Neural progenitor cell (in vitro differentiated cells): Measurements from ENCODE around the gene AARS2. TPM values are rescaled to one million over a fixed set of nuclear protein-coding genes. Genes with fewer than 3 reads are reported as not detected.

Experiments
- DNase-seq: peaks from one replicate; pipeline ENCODE4 v3.0.0-alpha.2; 2016; ENCODE audit warnings: low spot score
- H2AFZ ChIP-seq: fragments of 200-600 bp; sonication (generic); replicated peaks from 2 replicates; pipeline ENCODE4 v1.6.1; 2016; ENCODE audit warnings: antibody characterized with exemption
- H3F3A ChIP-seq: fragments of 200-600 bp; sonication (generic); 2 replicates; pipeline ENCODE4 v1.6.1; 2016; ENCODE audit warnings: antibody characterized with exemption, low read depth
- H3K27ac ChIP-seq: fragments of 200-600 bp; sonication (generic); 2 replicates; pipeline ENCODE4 v1.5.1; 2016; ENCODE audit warnings: mild to moderate bottlenecking
- H3K27me3 ChIP-seq: fragments of 200-600 bp; sonication (generic); 2 replicates; pipeline ENCODE4 v1.6.1; 2016; ENCODE audit warnings: mild to moderate bottlenecking, moderate library complexity
- H3K36me3 ChIP-seq: fragments of 200-600 bp; sonication (generic); 2 replicates; pipeline ENCODE4 v1.5.1; 2016
- H3K4me1 ChIP-seq: fragments of 200-600 bp; sonication (generic); 2 replicates; pipeline ENCODE4 v1.6.1; 2016; ENCODE audit warnings: mixed run types
- H3K4me2 ChIP-seq: fragments of 200-600 bp; sonication (generic); 2 replicates; pipeline ENCODE4 v1.6.1; 2016
- H3K4me3 ChIP-seq: fragments of 200-600 bp; sonication (generic); 2 replicates; pipeline ENCODE4 v1.5.1; 2016
- H3K79me2 ChIP-seq: fragments of 200-600 bp; sonication (generic); 2 replicates; pipeline ENCODE4 v1.6.1; 2016; ENCODE audit warnings: low read depth
- H3K9ac ChIP-seq: fragments of 200-600 bp; sonication (generic); 2 replicates; pipeline ENCODE4 v1.6.1; 2016
- H3K9me3 ChIP-seq: fragments of 200-600 bp; sonication (generic); 2 replicates; pipeline ENCODE4 v1.5.1; 2016; ENCODE audit warnings: low read depth
- H4K20me1 ChIP-seq: fragments of 200-600 bp; sonication (generic); 2 replicates; pipeline ENCODE4 v1.6.1; 2016; ENCODE audit warnings: low read depth
- H3K27ac Mint-ChIP-seq: 3 replicates; pipeline ENCODE4 v1.8.0; 2021; ENCODE audit warnings: mixed read lengths
- H3K27me3 Mint-ChIP-seq: 2 replicates; pipeline ENCODE4 v1.8.0; 2022; ENCODE audit warnings: low read depth, mild to moderate bottlenecking, inconsistent platforms, moderate library complexity, mixed read lengths; ENCODE audit not compliant: insufficient read depth
- H3K36me3 Mint-ChIP-seq: 3 replicates; pipeline ENCODE4 v1.8.0; 2021; ENCODE audit warnings: mixed read lengths
- H3K4me1 Mint-ChIP-seq: 3 replicates; pipeline ENCODE4 v1.8.0; 2021; ENCODE audit warnings: mixed read lengths
- H3K4me3 Mint-ChIP-seq: 3 replicates; pipeline ENCODE4 v1.8.0; 2021; ENCODE audit warnings: mild to moderate bottlenecking, moderate library complexity, mixed read lengths
- H3K9me3 Mint-ChIP-seq: 3 replicates; pipeline ENCODE4 v1.8.0; 2020; ENCODE audit warnings: mixed read lengths
- EZH2 ChIP-seq: fragments of 200-600 bp; sonication (generic); IDR thresholded peaks from 2 replicates; pipeline ENCODE4 v1.6.1; 2017; ENCODE audit warnings: antibody characterized with exemption, mild to moderate bottlenecking, moderate library complexity
- EZH2phosphoT487 ChIP-seq: fragments of 200-600 bp; sonication (generic); IDR thresholded peaks from 2 replicates; pipeline ENCODE4 v1.6.1; 2017; ENCODE audit warnings: antibody characterized with exemption
- total RNA-seq: library from RNA; depleted of rRNA; stranded (reverse); fragments of >200 nt; gene quantifications from 2 replicates; pipeline ENCODE4 v1.2.3, GENCODE V29; 2015; ENCODE audit warnings: low replicate concordance
- TF ChIP-seq, protein P1 (sequence below): fragments of 200-600 bp; sonication (generic); IDR thresholded peaks from 2 replicates; pipeline ENCODE4 v1.5.1; 2017; ENCODE audit warnings: antibody characterized with exemption, mild to moderate bottlenecking

Gene AARS2
- total RNA-seq, 1 donor from 2014 or later: 16.1 TPM

DNA sequence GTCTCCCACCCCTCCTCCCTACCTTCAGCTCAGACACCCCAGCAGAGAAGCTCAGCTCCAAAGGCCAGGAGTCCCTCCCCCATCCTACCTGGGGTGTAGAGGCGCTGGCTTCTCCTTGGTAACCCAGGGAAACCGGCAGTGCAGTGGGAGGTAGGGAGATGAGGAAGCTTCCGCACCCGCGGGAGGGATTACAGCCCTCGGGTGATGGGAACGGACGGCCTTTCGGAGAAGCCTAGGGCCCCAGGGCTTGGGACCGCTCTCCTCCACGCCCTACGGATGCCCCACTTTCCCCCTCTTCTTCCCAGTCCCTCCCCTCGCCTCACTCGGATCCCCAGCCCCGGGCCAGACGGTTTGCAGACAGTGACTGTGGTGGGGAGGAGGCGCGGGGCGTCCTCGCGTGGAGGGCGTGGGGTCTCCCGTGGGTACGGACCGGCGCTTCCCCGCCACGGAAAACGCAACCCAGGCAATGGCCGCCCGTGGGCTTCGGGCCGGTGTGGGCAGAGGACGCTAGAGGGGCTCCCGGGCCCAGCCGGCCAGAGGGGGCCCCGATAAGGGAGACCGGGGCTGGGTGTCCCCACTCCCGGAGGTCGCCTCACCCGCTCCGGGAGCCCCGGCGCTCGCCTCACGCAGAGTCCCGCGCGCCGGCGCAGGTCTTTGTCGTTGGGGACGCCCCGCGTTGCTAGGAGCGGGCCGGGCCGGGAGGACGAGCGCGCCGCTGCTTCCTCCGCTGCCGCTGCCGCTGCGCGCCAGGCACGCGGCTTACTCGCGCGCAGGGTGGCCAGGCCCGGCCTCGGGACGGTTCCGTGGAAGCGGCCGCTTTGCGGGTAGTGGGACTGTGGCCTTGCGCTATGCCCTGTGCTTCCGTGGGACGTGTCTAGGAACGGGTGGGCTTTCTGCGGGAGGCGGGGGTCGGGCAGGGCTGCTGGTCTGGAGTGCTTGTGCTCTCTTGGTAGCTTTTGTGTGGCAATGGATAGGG is 15.8 kb downstream of the AARS2 start:
- TF ChIP-seq, protein P1, sequence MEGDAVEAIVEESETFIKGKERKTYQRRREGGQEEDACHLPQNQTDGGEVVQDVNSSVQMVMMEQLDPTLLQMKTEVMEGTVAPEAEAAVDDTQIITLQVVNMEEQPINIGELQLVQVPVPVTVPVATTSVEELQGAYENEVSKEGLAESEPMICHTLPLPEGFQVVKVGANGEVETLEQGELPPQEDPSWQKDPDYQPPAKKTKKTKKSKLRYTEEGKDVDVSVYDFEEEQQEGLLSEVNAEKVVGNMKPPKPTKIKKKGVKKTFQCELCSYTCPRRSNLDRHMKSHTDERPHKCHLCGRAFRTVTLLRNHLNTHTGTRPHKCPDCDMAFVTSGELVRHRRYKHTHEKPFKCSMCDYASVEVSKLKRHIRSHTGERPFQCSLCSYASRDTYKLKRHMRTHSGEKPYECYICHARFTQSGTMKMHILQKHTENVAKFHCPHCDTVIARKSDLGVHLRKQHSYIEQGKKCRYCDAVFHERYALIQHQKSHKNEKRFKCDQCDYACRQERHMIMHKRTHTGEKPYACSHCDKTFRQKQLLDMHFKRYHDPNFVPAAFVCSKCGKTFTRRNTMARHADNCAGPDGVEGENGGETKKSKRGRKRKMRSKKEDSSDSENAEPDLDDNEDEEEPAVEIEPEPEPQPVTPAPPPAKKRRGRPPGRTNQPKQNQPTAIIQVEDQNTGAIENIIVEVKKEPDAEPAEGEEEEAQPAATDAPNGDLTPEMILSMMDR: no peak
- peak; percentile 60 for TF ChIP-seq EZH2
- peak; percentile 28 for TF ChIP-seq EZH2phosphoT487
- Histone ChIP-seq H3K27ac (no peak overlapping the region), H3K9me3 (no peaks in the 10 kb centered on the region), H3K36me3 (no peaks in the 10 kb centered on the region), H3F3A (peaks cover 16% of the 10 kb centered on the region), H3K9ac (no peak overlapping the region), H3K27me3 (peaks cover 54% of the 10 kb centered on the region), H3K4me1 (peaks cover 2% of the 10 kb centered on the region), H3K4me3 (peak overlapping the region; percentile 78), H3K4me2 (peak overlapping the region; percentile 97), H2AFZ (no peak overlapping the region), H4K20me1 (peaks cover 13% of the 10 kb centered on the region), H3K79me2 (no peaks in the 10 kb centered on the region)
- Mint-ChIP-seq H3K4me1 (peaks cover 18% of the 10 kb centered on the region), H3K36me3 (peaks cover 13% of the 10 kb centered on the region), H3K27me3 (peaks cover 17% of the 10 kb centered on the region), H3K27ac (no peak overlapping the region), H3K9me3 (peaks cover 2% of the 10 kb centered on the region), H3K4me3 (peak overlapping the region; percentile 82)
- peak; percentile 85 for DNase-seq

DNA sequence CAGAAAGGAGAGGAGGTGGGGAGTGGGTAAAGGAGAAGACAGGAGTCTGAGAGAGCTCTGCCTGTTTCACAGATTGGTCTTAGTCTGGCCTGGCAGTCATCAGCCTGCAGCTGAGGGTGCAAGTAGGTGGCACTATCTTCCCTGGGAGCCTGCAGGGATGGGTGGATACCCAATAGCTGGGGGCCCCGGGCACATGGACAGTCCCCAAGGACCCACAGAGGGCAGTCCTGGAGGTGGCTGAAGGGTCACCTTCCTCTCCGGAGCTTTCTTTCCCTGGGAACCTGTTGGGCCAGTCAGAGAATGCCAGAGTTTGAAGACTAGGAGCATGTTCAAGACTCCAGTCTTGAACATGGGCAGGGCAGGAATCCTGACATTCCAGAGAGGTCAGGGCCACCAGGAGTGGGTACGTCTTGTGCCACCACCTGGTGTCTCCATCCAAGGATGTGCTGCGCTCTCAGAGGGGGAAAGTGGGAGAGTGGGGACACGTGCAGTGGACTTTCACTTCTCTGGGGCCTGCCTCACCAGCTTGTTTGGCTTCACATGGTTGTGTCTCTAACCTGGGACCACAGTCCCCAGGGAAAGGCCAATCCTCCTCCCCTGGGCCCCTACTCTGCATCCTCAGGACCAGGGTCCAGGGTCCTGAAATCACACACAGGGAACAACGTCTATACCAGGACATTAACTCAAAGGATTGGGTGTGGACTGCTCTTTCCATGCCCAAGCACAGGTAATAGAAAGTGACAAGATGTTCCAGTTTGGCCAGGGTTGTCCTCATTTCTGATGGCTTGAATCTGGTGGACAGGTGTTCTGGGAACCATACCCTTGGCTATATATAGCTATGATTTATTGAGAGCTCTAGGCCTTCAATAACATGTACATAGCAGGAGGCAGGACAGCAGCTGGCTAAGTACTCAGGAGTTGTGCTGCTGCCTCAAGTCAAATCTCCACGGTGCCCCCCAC is 18.0 kb downstream of the AARS2 start:
- TF ChIP-seq EZH2phosphoT487: no peak
- no peaks in the 10 kb centered on the region for H3K9me3 ChIP-seq
- Mint-ChIP-seq H3K4me3 (peak overlapping the region; percentile 21), H3K9me3 (peaks cover 2% of the 10 kb centered on the region), H3K36me3 (peaks cover 4% of the 10 kb centered on the region), H3K27ac (no peak overlapping the region), H3K27me3 (peaks cover 19% of the 10 kb centered on the region), H3K4me1 (peaks cover 18% of the 10 kb centered on the region)
- no peak for DNase-seq
- H3K4me2 ChIP-seq: no peak overlapping the region
- peaks cover 72% of the 10 kb centered on the region for H3K27me3 ChIP-seq
- H3K4me3 ChIP-seq: no peak overlapping the region
- peaks cover 2% of the 10 kb centered on the region for H3K4me1 ChIP-seq
- H3K36me3 ChIP-seq: no peaks in the 10 kb centered on the region
- H3K27ac ChIP-seq: no peak overlapping the region
- peaks cover 13% of the 10 kb centered on the region for H4K20me1 ChIP-seq
- peaks cover 16% of the 10 kb centered on the region for H3F3A ChIP-seq
- no peaks in the 10 kb centered on the region for H3K79me2 ChIP-seq
- H3K9ac ChIP-seq: no peak overlapping the region
- H2AFZ ChIP-seq: no peak overlapping the region

DNA sequence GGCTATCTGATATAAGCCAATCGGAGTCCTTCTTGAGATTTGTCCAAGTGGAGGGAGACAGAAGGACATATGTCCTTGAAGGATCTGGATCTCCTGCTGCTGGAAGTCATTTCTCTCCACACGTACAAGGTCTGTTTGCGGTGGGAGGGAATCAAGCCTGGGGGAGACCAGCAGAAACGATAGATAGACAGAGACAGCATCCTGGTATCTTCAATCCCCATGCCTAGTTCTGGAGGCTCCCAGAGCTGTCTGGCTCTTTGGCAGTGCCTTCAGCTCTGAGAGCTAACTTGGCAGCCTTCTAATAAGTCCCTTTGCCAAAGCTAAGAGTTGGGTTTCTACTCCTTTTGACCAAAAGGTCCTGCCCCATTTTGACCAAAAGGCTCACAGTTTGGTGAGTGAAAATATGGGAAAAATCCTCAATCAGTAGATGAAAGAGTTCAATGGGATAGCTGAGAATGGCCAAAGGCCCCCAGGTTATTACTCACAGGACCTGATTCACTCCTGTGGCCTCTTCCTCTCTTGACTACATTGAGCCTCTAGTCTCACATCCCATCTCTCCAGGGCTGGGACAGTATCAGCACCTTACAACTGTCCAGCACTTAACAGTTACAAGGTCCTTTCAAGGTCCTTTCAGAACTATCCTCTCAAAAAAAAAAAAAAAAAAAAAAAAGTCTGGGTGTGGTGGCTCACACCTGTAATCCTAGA is 20.3 kb downstream of the AARS2 start:
- Histone ChIP-seq H4K20me1 (peaks cover under 1% of the 10 kb centered on the region), H3K4me2 (no peak overlapping the region), H3K4me3 (no peak overlapping the region), H3K4me1 (peaks cover 2% of the 10 kb centered on the region), H3K79me2 (no peaks in the 10 kb centered on the region), H3K27ac (no peak overlapping the region), H3K9ac (no peak overlapping the region), H3K9me3 (no peaks in the 10 kb centered on the region), H3K27me3 (peaks cover 83% of the 10 kb centered on the region), H2AFZ (no peak overlapping the region), H3K36me3 (no peaks in the 10 kb centered on the region), H3F3A (no peaks in the 10 kb centered on the region)
- Mint-ChIP-seq H3K27ac (no peak overlapping the region), H3K36me3 (no peaks in the 10 kb centered on the region), H3K4me3 (no peak overlapping the region), H3K4me1 (peaks cover 9% of the 10 kb centered on the region), H3K27me3 (peaks cover 20% of the 10 kb centered on the region), H3K9me3 (peaks cover 2% of the 10 kb centered on the region)
- no peak for DNase-seq
- TF ChIP-seq, protein P1: no peak
- TF ChIP-seq EZH2phosphoT487: no peak
- TF ChIP-seq EZH2: no peak
